DMS53 treated with DMSO at 0.1 percent for 48 hours (cell line): ENCODE results near the gene TEAD1.
A peak's percentile ranks its signal among the peaks of the same experiment; 100 is the strongest.

ENCODE experiments used
- DNase-seq: peaks from one replicate; lab custom pipeline; 2025; ENCODE audit not compliant: unreplicated experiment; lab: John Stamatoyannopoulos, UW

Gene TEAD1

DNA sequence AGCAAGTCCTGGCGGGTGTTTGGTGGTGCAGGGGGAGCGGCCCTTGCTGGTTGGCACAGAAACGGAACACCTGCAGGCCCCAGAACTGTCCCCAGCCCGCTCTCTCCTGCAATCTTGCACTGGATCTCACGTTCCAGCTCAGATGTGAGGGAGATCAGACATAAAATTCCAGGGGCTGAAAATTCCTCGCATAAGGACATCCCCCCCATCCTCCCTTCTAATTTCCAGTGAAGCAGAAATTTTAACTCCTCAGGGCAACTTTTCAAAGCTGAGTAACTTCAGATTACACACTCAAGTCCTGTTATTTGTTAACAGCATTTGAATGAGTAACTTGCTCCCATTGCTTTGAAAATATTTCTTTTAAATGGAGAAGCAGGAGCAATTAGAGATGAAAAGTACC lies 294.6 kb downstream of the TEAD1 start:
- DNase-seq, result no peak

DNA sequence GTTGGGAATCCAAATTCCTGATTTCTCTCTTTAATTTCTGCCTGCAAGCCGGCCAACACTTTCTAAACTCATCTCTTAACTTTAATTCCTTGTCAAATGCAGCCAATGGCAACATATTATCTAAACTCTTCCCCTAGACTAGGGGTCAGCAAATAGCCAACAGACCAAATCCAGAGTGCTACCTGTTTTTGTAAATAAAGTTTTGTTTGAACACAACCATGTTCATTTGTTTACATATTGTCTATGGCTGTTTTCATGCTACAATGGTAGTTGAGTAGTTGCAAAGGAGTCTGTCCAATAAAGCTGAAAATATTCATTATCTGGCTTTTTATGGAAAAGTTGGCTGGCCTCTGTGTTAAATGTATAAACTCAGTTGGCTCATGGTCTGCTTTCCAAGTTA lies 297.7 kb downstream of the TEAD1 start:
- DNase-seq, result no peak

DNA sequence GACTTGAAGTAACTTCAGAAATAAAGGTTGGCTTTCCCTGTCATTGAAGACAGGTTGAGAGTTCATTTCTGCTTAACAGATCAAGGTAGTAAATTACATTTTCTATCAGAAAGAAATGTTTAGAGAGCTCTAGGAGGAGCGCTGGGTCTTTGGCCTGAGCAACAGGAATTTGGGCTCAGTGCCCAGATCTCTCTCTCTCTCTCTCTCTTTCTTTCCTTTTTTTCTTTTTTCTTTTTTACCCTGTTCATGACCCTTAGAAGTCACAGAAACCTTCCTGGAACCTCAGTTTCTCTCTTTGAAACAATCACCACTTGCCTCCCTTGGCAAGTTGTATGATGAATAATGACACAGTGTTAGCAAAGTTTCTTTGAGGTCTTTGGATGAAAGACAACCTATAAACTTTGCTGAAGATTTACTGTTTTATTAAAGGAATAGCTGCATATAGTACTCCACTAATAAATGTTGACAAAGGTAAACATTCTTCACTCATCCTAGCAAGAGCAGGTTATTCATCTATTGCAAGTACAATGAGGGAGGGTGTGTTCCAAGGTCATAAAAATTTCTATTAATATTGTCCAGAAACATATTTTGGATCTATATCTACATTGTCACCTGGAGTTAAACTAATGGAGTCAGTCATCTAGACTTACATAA lies 299.4 kb downstream of the TEAD1 start:
- no peak for DNase-seq

- no peak for DNase-seq
Observed at GRCh38 chr11:12975195-12975594, 301.0 kb downstream of the TEAD1 start.

- DNase-seq, result peak; percentile 97
Observed at GRCh38 chr11:12979928-12980689, 305.9 kb downstream of the TEAD1 start.

DNA sequence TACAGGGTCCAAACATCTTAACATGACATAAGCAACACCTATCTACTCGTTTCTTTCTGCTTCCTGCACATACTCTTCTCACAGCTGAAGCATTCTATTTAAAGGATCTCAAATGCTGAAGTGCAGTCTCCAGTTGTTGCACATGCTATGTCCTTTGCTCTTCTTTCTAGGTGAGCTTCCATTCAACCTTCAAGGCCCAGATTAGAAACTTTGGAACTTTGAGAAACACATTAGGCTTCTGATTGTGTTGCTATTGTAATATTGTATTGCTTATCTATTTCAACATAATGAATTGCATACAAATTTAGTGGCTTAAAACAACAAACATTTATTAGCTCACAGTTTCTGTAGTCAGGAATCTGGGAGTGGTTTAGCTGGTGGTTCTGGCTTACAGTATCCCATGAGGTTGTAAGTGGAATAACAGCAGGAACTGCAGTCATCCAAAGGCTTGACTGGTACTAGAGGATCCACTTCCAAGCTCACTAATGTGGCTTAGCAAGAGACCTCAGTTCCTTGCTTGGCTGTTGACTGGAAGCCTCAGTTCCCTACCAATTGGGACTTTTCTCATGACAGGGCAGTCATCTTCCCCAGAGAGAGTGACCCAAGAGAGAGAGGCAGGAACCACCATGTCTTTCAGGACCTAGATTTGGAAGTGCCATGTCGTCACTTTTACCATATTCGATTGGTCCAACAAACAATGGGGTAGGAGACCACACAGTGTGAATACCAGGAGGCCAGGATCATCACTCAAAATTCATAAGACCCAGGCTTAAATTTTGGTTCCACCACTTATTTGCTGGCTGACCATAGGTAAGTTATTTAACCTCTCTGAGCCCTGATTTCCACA lies 307.7 kb downstream of the TEAD1 start:
- no peak for DNase-seq

GRCh38 chr11:12983336-12983735 lies 309.1 kb downstream of the TEAD1 start:
- DNase-seq, result no peak

- DNase-seq, result no peak
Observed at GRCh38 chr11:12986194-12986898, 312.1 kb downstream of the TEAD1 start.

DNA sequence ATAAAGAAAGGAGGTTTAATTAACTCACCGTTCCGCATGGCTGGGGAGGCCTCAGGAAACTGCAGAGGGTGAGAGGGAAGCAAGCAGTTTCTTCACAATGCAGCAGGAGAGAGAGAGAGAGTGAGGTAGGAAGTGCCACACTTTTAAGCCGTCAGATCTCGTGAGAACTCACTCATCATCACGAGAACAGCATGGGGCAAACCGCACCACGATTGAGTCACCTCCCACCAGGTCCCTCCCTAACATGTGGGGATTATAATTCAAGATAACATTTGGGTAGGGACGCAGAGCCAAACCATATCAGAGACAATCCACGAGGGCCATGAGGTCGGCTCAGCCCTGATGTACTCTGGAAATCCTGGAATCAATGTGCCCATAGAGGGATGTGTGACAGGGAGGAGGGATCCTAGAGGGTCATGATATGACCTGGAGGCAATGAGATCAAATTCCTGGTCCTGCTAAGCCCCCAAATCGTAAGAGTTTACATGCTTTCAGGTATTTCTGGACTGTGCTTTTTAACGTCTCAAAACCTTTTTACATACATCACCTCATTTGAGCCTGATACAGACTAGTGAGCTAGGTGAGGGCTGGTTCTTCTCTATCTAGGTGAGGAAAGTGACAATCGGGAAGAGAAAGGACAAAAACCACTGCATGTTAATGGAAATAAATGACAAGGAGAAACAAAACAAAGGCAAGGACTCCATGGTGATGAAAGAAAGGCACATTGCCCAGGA lies 315.4 kb downstream of the TEAD1 start:
- DNase-seq, result no peak

DNA sequence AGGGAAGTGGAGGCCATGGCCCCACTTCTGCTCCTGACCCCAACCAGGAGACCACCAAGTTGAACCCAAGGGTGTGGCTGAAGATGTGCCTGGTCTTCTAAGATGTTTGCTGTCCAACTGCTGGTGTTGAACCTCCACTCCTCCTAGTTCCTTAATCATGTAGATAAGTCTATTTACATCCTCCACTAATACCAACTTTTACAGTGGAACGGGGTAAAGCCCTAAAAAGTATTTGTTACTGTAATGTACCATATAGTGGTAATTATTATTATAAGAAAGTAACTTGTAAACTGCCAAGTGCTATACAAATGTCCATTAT lies 315.9 kb downstream of the TEAD1 start:
- no peak for DNase-seq

- DNase-seq, result no peak
Observed at GRCh38 chr11:12991426-12991825, 317.2 kb downstream of the TEAD1 start.

DNA sequence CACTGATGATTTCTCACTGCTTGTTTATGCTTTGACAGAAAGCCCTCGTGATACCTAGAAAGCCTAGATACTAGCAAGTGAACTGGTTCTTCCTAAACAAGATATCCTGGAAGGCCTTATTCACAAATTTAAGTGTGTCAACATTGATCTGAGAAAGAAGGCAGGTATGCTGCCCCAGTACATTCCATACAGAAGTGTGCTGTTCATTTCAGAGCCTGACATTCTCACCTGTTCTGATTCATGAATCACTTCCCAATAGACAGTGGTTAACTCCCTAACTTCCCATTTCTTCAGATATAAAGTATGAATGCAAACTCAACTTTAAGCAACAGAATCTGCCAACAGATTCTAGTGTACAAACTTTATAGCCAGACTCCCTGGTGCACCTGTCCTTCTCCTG lies 319.4 kb downstream of the TEAD1 start:
- DNase-seq, result no peak
